GM12878 (cell line): ENCODE data around the gene GALNT17. TPM values are rescaled to one million over a fixed set of nuclear protein-coding genes. Genes with fewer than 3 reads are reported as not detected.

Experiments used
- ATAC-seq: fragments of 200-7000 bp; cut with Tn5 transposase; 3 replicates; pipeline ENCODE4 v1.9.1; 2020; ENCODE audit warnings: mild to moderate bottlenecking, moderate library complexity
- BruUV-seq: library from RNA; stranded (reverse); fragments of 400-500 nt; replicated peaks from 2 replicates; lab custom pipeline; 2021; lab: Mats Ljungman, UMichigan
- CTCF ChIA-PET: fragments of 300-600 bp; sonication (Branson Sonifier 250); formaldehyde crosslinking; extraction: SDS; loops from one replicate; lab custom pipeline; 2021; ENCODE audit warnings: inconsistent platforms; lab: Yijun Ruan, JAX
- POLR2A ChIA-PET: fragments of 350-600 bp; formaldehyde crosslinking; extraction: SDS; loops from one replicate; lab custom pipeline; 2021; ENCODE audit warnings: inconsistent platforms; lab: Charles Lee
- RAD21 ChIA-PET: fragments of 300-600 bp; sonication (Branson Sonifier 250); formaldehyde crosslinking; loops from one replicate; lab custom pipeline; 2023; ENCODE audit warnings: antibody characterized with exemption; ENCODE audit not compliant: unreplicated experiment; lab: Charles Lee
- SMC1A ChIA-PET: fragments of 300-600 bp; sonication (Branson Sonifier 250); formaldehyde crosslinking; loops from one replicate; lab custom pipeline; 2023; ENCODE audit not compliant: unreplicated experiment, uncharacterized antibody; lab: Charles Lee
- DNase-seq: peaks from one replicate; pipeline ENCODE4 v3.0.0-alpha.2; 2011; ENCODE audit warnings: low read depth, low spot score
- FAIRE-seq: peaks from 3 replicates; lab custom pipeline; 2011; peaks lifted over from hg19 to GRCh38; lab: Jason Lieb, UNC
- H2AFZ ChIP-seq: 2 replicates; pipeline ENCODE4 v1.6.0; 2011; ENCODE audit warnings: low read depth, low read length, control low read depth; ENCODE audit not compliant: control insufficient read depth
- H3K27ac ChIP-seq: 2 replicates; pipeline ENCODE4 v1.5.1; 2011; ENCODE audit warnings: control low read depth; ENCODE audit not compliant: control insufficient read depth, insufficient read depth
- H3K27me3 ChIP-seq, 2 experiments: replicated peaks in 1 of 2; 2 replicates each; pipeline versions ENCODE4 v1.6.0 to v1.6.1; 2011; ENCODE audit warnings: low read length in 1 of 2; ENCODE audit not compliant: control insufficient read depth in 2 of 2, insufficient read depth in 2 of 2
- H3K36me3 ChIP-seq, 2 experiments: 2 replicates each; pipeline ENCODE4 v1.5.1; 2011; ENCODE audit warnings: low read length in 1 of 2; ENCODE audit not compliant: control insufficient read depth in 2 of 2, insufficient read depth in 2 of 2
- H3K4me1 ChIP-seq: 2 replicates; pipeline ENCODE4 v1.6.1; 2011; ENCODE audit warnings: mild to moderate bottlenecking, low read length, moderate library complexity, mixed read lengths; ENCODE audit not compliant: control insufficient read depth, insufficient read depth
- H3K4me2 ChIP-seq: 2 replicates; pipeline ENCODE4 v1.6.0; 2011; ENCODE audit warnings: control low read depth; ENCODE audit not compliant: control insufficient read depth, insufficient read depth
- H3K4me3 ChIP-seq: fragments of 200-600 bp; sonication (generic); 2 replicates; pipeline ENCODE4 v1.5.1; 2016
- H3K79me2 ChIP-seq: 2 replicates; pipeline ENCODE4 v1.6.0; 2011; ENCODE audit warnings: low read length; ENCODE audit not compliant: control insufficient read depth, insufficient read depth
- H3K9ac ChIP-seq: 2 replicates; pipeline ENCODE4 v1.8.0; 2011; ENCODE audit warnings: low read length, control low read depth, mixed read lengths; ENCODE audit not compliant: control insufficient read depth, insufficient read depth
- H3K9me3 ChIP-seq: replicated peaks from 3 replicates; pipeline ENCODE4 v1.5.1; 2011; ENCODE audit warnings: mild to moderate bottlenecking, low read length; ENCODE audit not compliant: control insufficient read depth, insufficient read depth
- H4K20me1 ChIP-seq: 2 replicates; pipeline ENCODE4 v1.6.0; 2011; ENCODE audit not compliant: control insufficient read depth, insufficient read depth
- BACH1 ChIP-seq: fragments of 450-650 bp; IDR thresholded peaks from 2 replicates; pipeline ENCODE4 v1.6.1; 2017; ENCODE audit warnings: mild to moderate bottlenecking, borderline replicate concordance
- CHD4 ChIP-seq: fragments of 200-600 bp; sonication (generic); IDR thresholded peaks from 2 replicates; pipeline ENCODE4 v1.6.1; 2016; ENCODE audit warnings: mild to moderate bottlenecking
- KDM1A ChIP-seq: fragments of 200-600 bp; sonication (generic); IDR thresholded peaks from 2 replicates; pipeline ENCODE4 v1.6.1; 2016; ENCODE audit warnings: borderline replicate concordance
- MTA3 ChIP-seq: IDR thresholded peaks from 2 replicates; pipeline ENCODE4 v1.6.1; 2012; ENCODE audit warnings: low read length, inconsistent platforms, borderline replicate concordance
- MYC ChIP-seq: IDR thresholded peaks from 2 replicates; pipeline ENCODE4 v1.6.1; 2011; ENCODE audit warnings: mild to moderate bottlenecking, low read length, moderate library complexity, inconsistent platforms; ENCODE audit not compliant: insufficient read depth, insufficient replicate concordance, insufficient read length, severe bottlenecking
- whole genome bisulfite sequencing: methylation state at CpG from one replicate; pipeline ENCODE4 v1.1.6; 2016; ENCODE audit warnings: low lambda C conversion rate; ENCODE audit not compliant: insufficient replicate concordance, insufficient coverage; ENCODE audit errors: missing lambda C conversion rate; 5-methylcytosine and 5-hydroxymethylcytosine counted together
- in situ Hi-C: fragments of 300-500 bp; cut with MboI; formaldehyde crosslinking; loops from 9 replicates; pipeline ENCODE4 v1.14.3; 2018; ENCODE audit warnings: mixed read lengths
- intact Hi-C: fragments of 100-400 bp; cut with micrococcal nuclease; formaldehyde crosslinking; loops from one replicate; pipeline ENCODE4 v1.14.2; 2022; ENCODE audit not compliant: unreplicated experiment
- polyA plus RNA-seq, 11 experiments: library from polyadenylated mRNA; depleted of rRNA in 4 of 11; unstranded in 6 of 11; stranded (reverse) in 5 of 11; fragments of >200 nt; fragmentation: Nextera tagmentation in 4 of 11; fragmentation: Illumina TruSeq in 1 of 11; extraction: Ambion mirVana in 4 of 11; extraction: Trizol in 1 of 11; gene quantifications; 1 replicate in 1 of 11; 2 replicates in 10 of 11; pipeline versions ENCODE4 v1.2.1 to v1.2.3, GENCODE V29; 2011 to 2016; ENCODE audit warnings: inconsistent platforms in 2 of 11, missing spikeins in 2 of 11, low read depth in 1 of 11
- total RNA-seq, 4 experiments: library from RNA; depleted of rRNA in 3 of 4; stranded (reverse); fragments of >200 nt in 3 of 4; fragmentation: Illumina TruSeq in 1 of 4; extraction: Trizol in 1 of 4; gene quantifications; 2 replicates each; pipeline versions ENCODE4 v1.2.1 to v1.2.3, GENCODE V29; 2013 to 2021
- TF ChIP-seq, protein P1 (sequence below): fragments of 150-350 bp; IDR thresholded peaks from 2 replicates; pipeline ENCODE4 v1.6.1; 2014; ENCODE audit warnings: mild to moderate bottlenecking, low read depth, low read length
- TF ChIP-seq, protein P2 (sequence below): fragments of 450-650 bp; IDR thresholded peaks from 2 replicates; pipeline ENCODE4 v1.6.1; 2016; ENCODE audit warnings: mild to moderate bottlenecking, moderate library complexity, borderline replicate concordance

GALNT17 gene
- total and polyA plus RNA-seq, 10 of the 15 experiments (the other 5 are each of a cell fraction or from before 2014, with no cell fraction given) = 0.12 to 0.15 TPM; not detected in 8

DNA sequence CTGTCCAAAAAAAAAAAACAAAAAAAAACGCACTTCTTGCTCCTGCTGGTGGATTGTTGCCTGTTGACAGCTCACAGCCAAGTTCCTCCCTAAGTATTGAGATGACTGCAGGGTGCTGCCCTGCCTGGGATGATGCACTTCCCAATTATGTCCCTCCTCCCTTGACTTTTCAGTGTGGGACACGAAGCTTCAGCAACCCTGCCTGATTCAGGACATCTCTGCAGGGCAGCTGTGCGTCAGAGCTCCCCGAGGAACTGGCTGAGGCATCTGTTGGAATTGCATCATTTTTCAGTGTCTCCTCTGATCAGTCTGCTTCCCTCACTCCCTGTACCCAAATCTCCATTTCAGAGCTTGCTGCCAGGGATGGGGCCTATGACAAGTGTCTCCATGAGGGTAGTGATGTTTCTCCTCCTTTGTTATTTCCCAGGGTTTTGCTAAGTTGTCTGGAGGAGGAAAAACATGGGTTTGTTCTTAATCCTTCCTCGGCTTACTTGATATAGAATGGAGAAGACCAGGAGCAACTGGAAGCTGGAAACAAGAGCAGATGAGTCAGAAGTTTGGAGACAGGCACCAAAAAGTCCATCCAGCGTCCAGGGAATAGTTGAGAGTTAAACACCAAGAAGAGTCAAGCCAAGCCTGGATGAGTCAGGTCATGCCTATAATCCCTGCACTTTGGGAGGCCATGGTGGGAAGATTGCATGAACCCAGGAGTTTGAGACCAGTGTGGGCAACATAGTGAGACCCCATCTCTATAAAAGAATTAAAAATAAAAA is 355.1 kb downstream of the GALNT17 start (continued):
- TF ChIP-seq, protein P1, sequence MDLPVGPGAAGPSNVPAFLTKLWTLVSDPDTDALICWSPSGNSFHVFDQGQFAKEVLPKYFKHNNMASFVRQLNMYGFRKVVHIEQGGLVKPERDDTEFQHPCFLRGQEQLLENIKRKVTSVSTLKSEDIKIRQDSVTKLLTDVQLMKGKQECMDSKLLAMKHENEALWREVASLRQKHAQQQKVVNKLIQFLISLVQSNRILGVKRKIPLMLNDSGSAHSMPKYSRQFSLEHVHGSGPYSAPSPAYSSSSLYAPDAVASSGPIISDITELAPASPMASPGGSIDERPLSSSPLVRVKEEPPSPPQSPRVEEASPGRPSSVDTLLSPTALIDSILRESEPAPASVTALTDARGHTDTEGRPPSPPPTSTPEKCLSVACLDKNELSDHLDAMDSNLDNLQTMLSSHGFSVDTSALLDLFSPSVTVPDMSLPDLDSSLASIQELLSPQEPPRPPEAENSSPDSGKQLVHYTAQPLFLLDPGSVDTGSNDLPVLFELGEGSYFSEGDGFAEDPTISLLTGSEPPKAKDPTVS = no peak
- TF ChIP-seq KDM1A = no peak
- TF ChIP-seq, all 136 proteins: peak for 0

DNA sequence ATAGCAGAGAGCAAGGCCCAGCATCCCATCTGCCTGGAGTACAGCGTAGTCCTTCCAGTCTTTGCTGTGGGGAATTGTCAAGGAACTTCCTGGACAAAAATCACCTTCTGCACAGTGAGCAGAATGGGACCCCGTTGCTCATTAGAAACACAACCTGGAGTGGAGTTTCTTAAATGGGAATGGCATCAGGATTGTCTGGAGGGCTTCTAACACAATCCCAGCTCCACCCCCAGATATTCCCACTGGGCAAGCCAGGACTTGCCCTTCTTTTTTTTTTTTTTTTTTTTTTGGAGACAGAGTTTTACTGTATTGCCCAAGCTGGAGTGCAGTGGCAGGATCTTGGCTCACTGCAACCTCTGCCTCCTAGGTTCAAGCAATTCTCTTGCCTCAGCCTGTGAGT is 356.4 kb downstream of the GALNT17 start:
- no TSS peak for BruUV-seq
- ATAC-seq (no peak), FAIRE-seq (no peak), DNase-seq (no peak)
- Histone ChIP-seq H3K79me2 (no peaks in the 10 kb centered on the region), H3K4me2 (no peak overlapping the region), H2AFZ (no peak overlapping the region), H3K36me3 (no peaks in the 10 kb centered on the region), H3K27me3 (no peaks in the 10 kb centered on the region)
- TF ChIP-seq, protein P2, sequence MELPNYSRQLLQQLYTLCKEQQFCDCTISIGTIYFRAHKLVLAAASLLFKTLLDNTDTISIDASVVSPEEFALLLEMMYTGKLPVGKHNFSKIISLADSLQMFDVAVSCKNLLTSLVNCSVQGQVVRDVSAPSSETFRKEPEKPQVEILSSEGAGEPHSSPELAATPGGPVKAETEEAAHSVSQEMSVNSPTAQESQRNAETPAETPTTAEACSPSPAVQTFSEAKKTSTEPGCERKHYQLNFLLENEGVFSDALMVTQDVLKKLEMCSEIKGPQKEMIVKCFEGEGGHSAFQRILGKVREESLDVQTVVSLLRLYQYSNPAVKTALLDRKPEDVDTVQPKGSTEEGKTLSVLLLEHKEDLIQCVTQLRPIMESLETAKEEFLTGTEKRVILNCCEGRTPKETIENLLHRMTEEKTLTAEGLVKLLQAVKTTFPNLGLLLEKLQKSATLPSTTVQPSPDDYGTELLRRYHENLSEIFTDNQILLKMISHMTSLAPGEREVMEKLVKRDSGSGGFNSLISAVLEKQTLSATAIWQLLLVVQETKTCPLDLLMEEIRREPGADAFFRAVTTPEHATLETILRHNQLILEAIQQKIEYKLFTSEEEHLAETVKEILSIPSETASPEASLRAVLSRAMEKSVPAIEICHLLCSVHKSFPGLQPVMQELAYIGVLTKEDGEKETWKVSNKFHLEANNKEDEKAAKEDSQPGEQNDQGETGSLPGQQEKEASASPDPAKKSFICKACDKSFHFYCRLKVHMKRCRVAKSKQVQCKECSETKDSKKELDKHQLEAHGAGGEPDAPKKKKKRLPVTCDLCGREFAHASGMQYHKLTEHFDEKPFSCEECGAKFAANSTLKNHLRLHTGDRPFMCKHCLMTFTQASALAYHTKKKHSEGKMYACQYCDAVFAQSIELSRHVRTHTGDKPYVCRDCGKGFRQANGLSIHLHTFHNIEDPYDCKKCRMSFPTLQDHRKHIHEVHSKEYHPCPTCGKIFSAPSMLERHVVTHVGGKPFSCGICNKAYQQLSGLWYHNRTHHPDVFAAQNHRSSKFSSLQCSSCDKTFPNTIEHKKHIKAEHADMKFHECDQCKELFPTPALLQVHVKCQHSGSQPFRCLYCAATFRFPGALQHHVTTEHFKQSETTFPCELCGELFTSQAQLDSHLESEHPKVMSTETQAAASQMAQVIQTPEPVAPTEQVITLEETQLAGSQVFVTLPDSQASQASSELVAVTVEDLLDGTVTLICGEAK = no peak
- TF ChIP-seq MYC = no peak
- TF ChIP-seq MTA3 = no peak
- TF ChIP-seq CHD4 = no peak
- no peak for TF ChIP-seq BACH1
- TF ChIP-seq, all 136 proteins: peak for 0
- Histone ChIP-seq H3K4me3 (no peak overlapping the region), H3K9me3 (no peaks in the 10 kb centered on the region; the same call in 2 of the 3 replicates), H4K20me1 (no peaks in the 10 kb centered on the region), H3K27ac (no peak overlapping the region), H3K4me1 (no peaks in the 10 kb centered on the region), H3K9ac (no peak overlapping the region)
- intact Hi-C loops = no loop called here
- SMC1A ChIA-PET = no interaction called here
- POLR2A ChIA-PET = no interaction called here
- CTCF ChIA-PET = no interaction called here
- in situ Hi-C loops = no loop called here
- RAD21 ChIA-PET = no interaction called here
- 13% methylated on average over 2 of the region's 2 CpGs for WGBS
